HEK293 (cell line): ENCODE measurements around the gene PANX2.

Experiments used
- CTCF ChIA-PET: fragments of 350-600 bp; formaldehyde crosslinking; extraction: SDS; loops from one replicate; lab custom pipeline; 2021; ENCODE audit warnings: antibody characterized with exemption; lab: Yijun Ruan, JAX
- POLR2A ChIA-PET: fragments of 300-600 bp; formaldehyde crosslinking; extraction: SDS; loops from one replicate; lab custom pipeline; 2020; ENCODE audit warnings: antibody characterized with exemption, inconsistent platforms; lab: Yijun Ruan, JAX
- H3K27ac ChIP-seq: fragments of 200-500 bp; sonication (Bioruptor generic); 2 replicates; pipeline ENCODE4 v1.5.1; 2014; ENCODE audit warnings: low read depth, low read length, control low read depth, inconsistent platforms; ENCODE audit errors: extremely low read depth
- H3K36me3 ChIP-seq, 2 experiments: fragments of 200-500 bp in 1 of 2; sonication (Bioruptor generic) in 1 of 2; 1 replicate in 1 of 2; 2 replicates in 1 of 2; pipeline ENCODE4 v1.5.1; 2014 to 2017; ENCODE audit warnings: inconsistent platforms in 2 of 2, low read length in 2 of 2; ENCODE audit not compliant: control insufficient read depth in 2 of 2, insufficient read depth in 1 of 2
- H3K4me1 ChIP-seq: fragments of 200-500 bp; sonication (Bioruptor generic); 2 replicates; pipeline ENCODE4 v1.5.1; 2014; ENCODE audit warnings: mild to moderate bottlenecking, low read length, inconsistent platforms; ENCODE audit not compliant: control insufficient read depth, insufficient read depth
- H3K4me3 ChIP-seq: 2 replicates; pipeline ENCODE4 v1.5.1; 2011; ENCODE audit warnings: low read depth, mild to moderate bottlenecking, control low read depth, low read length, moderate library complexity
- H3K9me3 ChIP-seq: fragments of 200-500 bp; sonication (Bioruptor generic); 2 replicates; pipeline ENCODE4 v1.5.1; 2014; ENCODE audit warnings: low read depth, low read length, inconsistent platforms; ENCODE audit not compliant: control insufficient read depth, insufficient read depth
- GLIS2 ChIP-seq: fragments of 450-650 bp; formaldehyde crosslinking; IDR thresholded peaks from 2 replicates; pipeline ENCODE4 v1.5.1; 2016; ENCODE audit warnings: missing biosample characterization, missing genetic modification characterization
- OSR2 ChIP-seq: fragments of 450-650 bp; formaldehyde crosslinking; IDR thresholded peaks from 2 replicates; pipeline ENCODE4 v1.5.1; 2016; ENCODE audit warnings: missing biosample characterization, missing genetic modification characterization
- PRDM1 ChIP-seq: fragments of 450-650 bp; formaldehyde crosslinking; IDR thresholded peaks from 2 replicates; pipeline ENCODE4; 2016; ENCODE audit warnings: missing biosample characterization, missing genetic modification characterization
- SALL2 ChIP-seq: fragments of 450-650 bp; formaldehyde crosslinking; IDR thresholded peaks from 2 replicates; pipeline ENCODE4 v1.5.0; 2017; ENCODE audit warnings: missing biosample characterization, mild to moderate bottlenecking, missing genetic modification characterization, borderline replicate concordance
- YY1 ChIP-seq: fragments of 450-650 bp; formaldehyde crosslinking; IDR thresholded peaks from 2 replicates; pipeline ENCODE4 v1.5.1; 2018; ENCODE audit warnings: missing biosample characterization, missing genetic modification characterization
- ZBTB10 ChIP-seq: fragments of 450-650 bp; formaldehyde crosslinking; IDR thresholded peaks from 2 replicates; pipeline ENCODE4 v1.5.1; 2016; ENCODE audit warnings: missing biosample characterization, missing genetic modification characterization
- ZBTB44 ChIP-seq: fragments of 450-650 bp; IDR thresholded peaks from 2 replicates; pipeline ENCODE4 v1.5.1; 2018; ENCODE audit warnings: missing biosample characterization, mild to moderate bottlenecking, missing genetic modification characterization
- ZIC2 ChIP-seq: fragments of 450-650 bp; formaldehyde crosslinking; IDR thresholded peaks from 2 replicates; pipeline ENCODE4 v1.5.1; 2016; ENCODE audit warnings: missing biosample characterization, missing genetic modification characterization
- ZNF341 ChIP-seq: fragments of 450-650 bp; formaldehyde crosslinking; IDR thresholded peaks from 2 replicates; pipeline ENCODE4; 2016; ENCODE audit warnings: low read depth, missing biosample characterization, missing genetic modification characterization
- ZNF433 ChIP-seq: fragments of 450-650 bp; formaldehyde crosslinking; IDR thresholded peaks from 2 replicates; pipeline ENCODE4 v1.5.1; 2016; ENCODE audit warnings: missing biosample characterization, missing genetic modification characterization, low read depth
- ZNF518A ChIP-seq: fragments of 450-650 bp; formaldehyde crosslinking; conservative IDR thresholded peaks from 2 replicates; pipeline ENCODE4 v1.5.1; 2016; ENCODE audit warnings: low read depth, missing biosample characterization, missing genetic modification characterization
- ZNF704 ChIP-seq: fragments of 450-650 bp; formaldehyde crosslinking; IDR thresholded peaks from 2 replicates; pipeline ENCODE4 v1.5.1; 2016; ENCODE audit warnings: missing biosample characterization, missing genetic modification characterization

PANX2 gene

GRCh38 chr22:50207383-50208140, 37.0 kb downstream of the PANX2 start (continued):
- no peak for TF ChIP-seq PRDM1 (tag by site-specific recombination)
- TF ChIP-seq YY1 (tag by site-specific recombination), result no peak
- TF ChIP-seq ZBTB10 (tag by site-specific recombination), result no peak
- TF ChIP-seq ZIC2 (tag by site-specific recombination), result peak; percentile 64; the same call in 1 of the 2 replicates
- TF ChIP-seq GLIS2 (tag by site-specific recombination), result peak; percentile 23; the same call in 1 of the 2 replicates
- TF ChIP-seq ZNF518A (tag by site-specific recombination), result no peak
- TF ChIP-seq ZBTB44 (tag by site-specific recombination), result no peak
- no peak for TF ChIP-seq SALL2 (tag by site-specific recombination)
- no peak for TF ChIP-seq ZNF433 (tag by site-specific recombination)
- no peak for TF ChIP-seq OSR2

GRCh38 chr22:50208430-50208938, 38.0 kb downstream of the PANX2 start:
- H3K4me3 ChIP-seq, result no peak overlapping the region
- POLR2A ChIA-PET, result interaction anchor here (0.7 to 1.1 kb wide), 3 partner anchors 33 to 350 kb away, joined by 3 to 4 read pairs (median 4); no protein-coding TSS in a partner anchor
- no peaks in the 10 kb centered on the region for H3K4me1 ChIP-seq
- CTCF ChIA-PET, result interaction anchor here (0.6 to 2.0 kb wide), 12 partner anchors 27 to 442 kb away, joined by 3 to 6 read pairs (median 4); no protein-coding TSS in a partner anchor
- H3K9me3 ChIP-seq, result no peaks in the 10 kb centered on the region
- peaks cover 24 to 87% of the 10 kb centered on the region in 2 experiments for H3K36me3 ChIP-seq
- no peak for TF ChIP-seq ZNF704 (tag by site-specific recombination)
- TF ChIP-seq ZNF341 (tag by site-specific recombination), result no peak
- no peak for TF ChIP-seq ZNF518A (tag by site-specific recombination)
- TF ChIP-seq, all 188 proteins: peak for 0
- H3K27ac ChIP-seq, result no peak overlapping the region
